HS-5 (cell line): Measurements from ENCODE around the gene OR1S2.
"Not testable (repeated sequence)": the region's sequence is repeated elsewhere in the genome, so short reads cannot be mapped to it uniquely, and the experiment has no call there.

ENCODE experiments used
- DNase-seq: peaks from one replicate; pipeline ENCODE4 v3.0.0-alpha.2; 2012; ENCODE audit warnings: low read depth

OR1S2 gene

GRCh38 chr11:58204042-58204441, at the start of gene OR1S2:
Gene OR1S2, minus strand, starts transcription at chr11:58204142. Its CDS starts 0 bp downstream, at chr11:58204142.
- no peak for DNase-seq

- DNase-seq: no peak
These were observed 40.0 kb upstream of the OR1S2 start for GRCh38 chr11:58243954-58244353.

GRCh38 chr11:58227956-58228615, 24.1 kb upstream of the OR1S2 start:
- DNase-seq: no peak

GRCh38 chr11:58222721-58223120, 18.8 kb upstream of the OR1S2 start:
- DNase-seq: no peak

GRCh38 chr11:58216476-58216875, 12.5 kb upstream of the OR1S2 start:
- DNase-seq: no peak

GRCh38 chr11:58212420-58212819, 8.5 kb upstream of the OR1S2 start, which contains the start of gene OR1S1:
Gene OR1S1, plus strand, starts transcription at chr11:58212720.
- not testable (repeated sequence) for DNase-seq

GRCh38 chr11:58199271-58199670, 4.7 kb downstream of the OR1S2 start:
- no peak for DNase-seq

GRCh38 chr11:58195939-58196338, 8.0 kb downstream of the OR1S2 start:
- DNase-seq: no peak

- DNase-seq: no peak
These were observed 10.6 kb downstream of the OR1S2 start for GRCh38 chr11:58193391-58193790.

GRCh38 chr11:58192229-58192628, 11.7 kb downstream of the OR1S2 start:
- no peak for DNase-seq

- no peak for DNase-seq
These were observed 15.2 kb downstream of the OR1S2 start, which contains the start of gene OR9Q2 for GRCh38 chr11:58188770-58189169. Gene OR9Q2, plus strand, starts transcription at chr11:58189070. Its CDS starts 1,421 bp downstream, at chr11:58190491.

- no peak for DNase-seq
These were observed 17.0 kb downstream of the OR1S2 start for GRCh38 chr11:58186938-58187337.

GRCh38 chr11:58179648-58180047, 24.3 kb downstream of the OR1S2 start:
- DNase-seq: no peak

GRCh38 chr11:58178444-58178843, 25.5 kb downstream of the OR1S2 start:
- no peak for DNase-seq

GRCh38 chr11:58177409-58178054, 26.4 kb downstream of the OR1S2 start:
- no peak for DNase-seq

GRCh38 chr11:58165504-58166106, 38.3 kb downstream of the OR1S2 start:
- no peak for DNase-seq

- no peak for DNase-seq
These were observed 39.0 kb downstream of the OR1S2 start for GRCh38 chr11:58164990-58165389.

- DNase-seq: no peak
These were observed 39.6 kb downstream of the OR1S2 start for GRCh38 chr11:58164389-58164788.
